ENCODE measurements around the gene IZUMO1. TPM values are rescaled to one million over a fixed set of nuclear protein-coding genes. Genes with fewer than 3 reads are reported as not detected.
A peak's percentile ranks its signal among the peaks of the same experiment; 100 is the strongest.
"Not testable (repeated sequence)": the region's sequence is repeated elsewhere in the genome, so short reads cannot be mapped to it uniquely, and the experiment has no call there.

Gene IZUMO1
- total and polyA plus RNA-seq, 2 experiments from 2014 or later: not detected

- H3K9me2 ChIP-seq (ENCODE audit: insufficient read depth): no peaks in the 10 kb centered on the region
- no peaks in the 10 kb centered on the region for H3K9me3 ChIP-seq (ENCODE audit: low read depth)
- peak; percentile 43 for DNase-seq
- H2AFZ ChIP-seq: peak overlapping the region; percentile 70
- H3K27me3 ChIP-seq (replicated peaks; ENCODE audit: insufficient read depth): peaks cover 8% of the 10 kb centered on the region; the same call in 1 of the 2 replicates
- no peaks in the 10 kb centered on the region for H3K36me3 ChIP-seq (ENCODE audit: low read depth)
- H3K4me1 ChIP-seq (ENCODE audit: insufficient read depth): peaks cover 12% of the 10 kb centered on the region; the same call in 1 of the 2 replicates
- in situ Hi-C loops (cut with MboI): no loop called here
- peak overlapping the region; percentile 38 for H3K4me2 ChIP-seq (ENCODE audit: unreplicated experiment)
- H3K9ac ChIP-seq: 0 out of 2 replicates have a peak overlapping the region, but pooled peaks have one; percentile 9
- 7% methylated on average over 27 to 34 of the region's 34 CpGs for WGBS, 2 experiments (ENCODE audit: low coverage in 1 of 2, low lambda C conversion rate in 2 of 2, missing lambda C conversion rate in 2 of 2)
- H3K27ac ChIP-seq: no peak overlapping the region
- H3K4me3 ChIP-seq: peak overlapping the region; percentile 63
- peaks cover 5% of the 10 kb centered on the region; the same call in 1 of the 2 replicates for H3F3A ChIP-seq (ENCODE audit: insufficient read depth)
- H4K20me1 ChIP-seq (ENCODE audit: insufficient read depth): no peaks in the 10 kb centered on the region
- TF ChIP-seq EZH2 (IDR thresholded peaks at IDR 0.05; ENCODE audit: insufficient read depth, poor library complexity, severe bottlenecking): no peak
- H3K79me2 ChIP-seq (ENCODE audit: insufficient read depth): no peaks in the 10 kb centered on the region
Observed at GRCh38 chr19:48696353-48697010, 50.2 kb downstream of the IZUMO1 start.

GRCh38 chr19:48695743-48696352 is 50.9 kb downstream of the IZUMO1 start, which contains the start of gene FUT2:
FUT2 (plus strand) TSS chr19:48695971; CDS start chr19:48702957, 6,986 bp downstream.
- in situ Hi-C loops (cut with MboI): no loop called here
- no peak for DNase-seq
- H3K4me3 ChIP-seq: peak within 1 kb of the TSS; percentile 63
- WGBS, 2 experiments (ENCODE audit: low coverage in 1 of 2, low lambda C conversion rate in 2 of 2, missing lambda C conversion rate in 2 of 2): 47 to 52% methylated on average over 16 of the region's 16 CpGs
- no peaks in the 10 kb centered on the region for H3K9me3 ChIP-seq (ENCODE audit: low read depth)
- H2AFZ ChIP-seq: peak within 1 kb of the TSS; percentile 70
- H3K27ac ChIP-seq: no peak within 1 kb of the TSS
- TF ChIP-seq EZH2 (IDR thresholded peaks at IDR 0.05; ENCODE audit: insufficient read depth, poor library complexity, severe bottlenecking) (no peak), EZH2phosphoT487 (IDR thresholded peaks at IDR 0.05; ENCODE audit: insufficient read depth, low read depth) (no peak)
- peaks cover 5% of the 10 kb centered on the region; the same call in 1 of the 2 replicates for H3F3A ChIP-seq (ENCODE audit: insufficient read depth)
- 0 out of 2 replicates have a peak within 1 kb of the TSS, but pooled peaks have one; percentile 9 for H3K9ac ChIP-seq
- no peaks in the 10 kb centered on the region for H3K79me2 ChIP-seq (ENCODE audit: insufficient read depth)
- H4K20me1 ChIP-seq (ENCODE audit: insufficient read depth): no peaks in the 10 kb centered on the region
- H3K4me1 ChIP-seq (ENCODE audit: insufficient read depth): peaks cover 12% of the 10 kb centered on the region; the same call in 1 of the 2 replicates
- peak within 1 kb of the TSS; percentile 38 for H3K4me2 ChIP-seq (ENCODE audit: unreplicated experiment)
- no peaks in the 10 kb centered on the region for H3K36me3 ChIP-seq (ENCODE audit: low read depth)
- H3K9me2 ChIP-seq (ENCODE audit: insufficient read depth): no peaks in the 10 kb centered on the region
- H3K27me3 ChIP-seq (replicated peaks; ENCODE audit: insufficient read depth): peaks cover 8% of the 10 kb centered on the region; the same call in 1 of the 2 replicates

GRCh38 chr19:48693629-48694028 is 53.1 kb downstream of the IZUMO1 start:
- H3K36me3 ChIP-seq (ENCODE audit: low read depth); H3K27me3 ChIP-seq (replicated peaks; ENCODE audit: insufficient read depth); in situ Hi-C loops (cut with MboI); H3K9ac ChIP-seq; H3K9me2 ChIP-seq (ENCODE audit: insufficient read depth); H3K79me2 ChIP-seq (ENCODE audit: insufficient read depth); H4K20me1 ChIP-seq (ENCODE audit: insufficient read depth); H3K4me3 ChIP-seq; H2AFZ ChIP-seq; H3K4me2 ChIP-seq (ENCODE audit: unreplicated experiment); DNase-seq; H3F3A ChIP-seq (ENCODE audit: insufficient read depth); H3K9me3 ChIP-seq (ENCODE audit: low read depth); H3K27ac ChIP-seq: not testable (repeated sequence)
- H3K4me1 ChIP-seq (ENCODE audit: insufficient read depth): peaks cover 12% of the 10 kb centered on the region; the same call in 1 of the 2 replicates
- 73 to 74% methylated on average over 9 of the region's 9 CpGs for WGBS, 2 experiments (ENCODE audit: low coverage in 1 of 2, low lambda C conversion rate in 2 of 2, missing lambda C conversion rate in 2 of 2)

Small RNA genes lying within 50 kb of the gene (small RNA-seq; reads per million reads assigned to genes)
- not detected for gene RNU6-317P (ENCODE audit: low read depth, low replicate concordance)

Other genes with a start within 250 kb of the IZUMO1 start
- 0.22 TPM in 1 of 2 replicates, not detected in the other for gene LMTK3, start 235.1 kb downstream of the IZUMO1 start, total RNA-seq (2014; rRNA removed; shearing (Covaris generic))
- gene LMTK3, start 235.1 kb downstream of the IZUMO1 start, polyA plus RNA-seq (2016; fragmentation: Nextera tagmentation; extraction: Ambion mirVana): not detected in 2 replicates
- gene SULT2B1, start 194.7 kb downstream of the IZUMO1 start, total RNA-seq (2014; rRNA removed; shearing (Covaris generic)): not detected in 2 replicates
- gene SULT2B1, start 194.7 kb downstream of the IZUMO1 start, polyA plus RNA-seq (2016; fragmentation: Nextera tagmentation; extraction: Ambion mirVana): not detected in 2 replicates
- gene SPACA4, start 140.2 kb downstream of the IZUMO1 start, total RNA-seq (2014; rRNA removed; shearing (Covaris generic)): not detected in 2 replicates
- not detected in 2 replicates for gene SPACA4, start 140.2 kb downstream of the IZUMO1 start, polyA plus RNA-seq (2016; fragmentation: Nextera tagmentation; extraction: Ambion mirVana)
- gene FAM83E, start 131.8 kb downstream of the IZUMO1 start, total RNA-seq (2014; rRNA removed; shearing (Covaris generic)): not detected in 2 replicates
- gene FAM83E, start 131.8 kb downstream of the IZUMO1 start, polyA plus RNA-seq (2016; fragmentation: Nextera tagmentation; extraction: Ambion mirVana): not detected in 2 replicates
- gene RPL18, start 127.7 kb downstream of the IZUMO1 start, total RNA-seq (2014; rRNA removed; shearing (Covaris generic)): 1,266 and 1,345 TPM in 2 replicates
- gene RPL18, start 127.7 kb downstream of the IZUMO1 start, polyA plus RNA-seq (2016; fragmentation: Nextera tagmentation; extraction: Ambion mirVana): 659 and 663 TPM in 2 replicates
- gene SPHK2, start 127.4 kb downstream of the IZUMO1 start, total RNA-seq (2014; rRNA removed; shearing (Covaris generic)): 5.2 and 7.2 TPM in 2 replicates
- gene SPHK2, start 127.4 kb downstream of the IZUMO1 start, polyA plus RNA-seq (2016; fragmentation: Nextera tagmentation; extraction: Ambion mirVana): 9.9 and 11.4 TPM in 2 replicates
- 5.9 and 6.7 TPM in 2 replicates for gene DBP, start 109.5 kb downstream of the IZUMO1 start, total RNA-seq (2014; rRNA removed; shearing (Covaris generic))
- gene DBP, start 109.5 kb downstream of the IZUMO1 start, polyA plus RNA-seq (2016; fragmentation: Nextera tagmentation; extraction: Ambion mirVana): 3.3 and 3.7 TPM in 2 replicates
- 1.1 and 1.6 TPM in 2 replicates for gene CA11, start 100.7 kb downstream of the IZUMO1 start, total RNA-seq (2014; rRNA removed; shearing (Covaris generic))
- 2.7 and 3.5 TPM in 2 replicates for gene CA11, start 100.7 kb downstream of the IZUMO1 start, polyA plus RNA-seq (2016; fragmentation: Nextera tagmentation; extraction: Ambion mirVana)
- gene NTN5, start 73.9 kb downstream of the IZUMO1 start, total RNA-seq (2014; rRNA removed; shearing (Covaris generic)): 0.32 TPM in 1 of 2 replicates, not detected in the other
- gene NTN5, start 73.9 kb downstream of the IZUMO1 start, polyA plus RNA-seq (2016; fragmentation: Nextera tagmentation; extraction: Ambion mirVana): not detected in 2 replicates
- gene FUT2, start 50.9 kb downstream of the IZUMO1 start, total RNA-seq (2014; rRNA removed; shearing (Covaris generic)): not detected in 2 replicates
- gene FUT2, start 50.9 kb downstream of the IZUMO1 start, polyA plus RNA-seq (2016; fragmentation: Nextera tagmentation; extraction: Ambion mirVana): 0.24 and 0.25 TPM in 2 replicates
- 0.22 TPM in 1 of 2 replicates, not detected in the other for gene MAMSTR, start 27.2 kb downstream of the IZUMO1 start, total RNA-seq (2014; rRNA removed; shearing (Covaris generic))
- 2.7 and 3.1 TPM in 2 replicates for gene MAMSTR, start 27.2 kb downstream of the IZUMO1 start, polyA plus RNA-seq (2016; fragmentation: Nextera tagmentation; extraction: Ambion mirVana)
- not detected in 2 replicates for gene RASIP1, start 6.3 kb downstream of the IZUMO1 start, total RNA-seq (2014; rRNA removed; shearing (Covaris generic))
- gene RASIP1, start 6.3 kb downstream of the IZUMO1 start, polyA plus RNA-seq (2016; fragmentation: Nextera tagmentation; extraction: Ambion mirVana): 0.09 and 0.44 TPM in 2 replicates
- gene FUT1, start 5.7 kb upstream of the IZUMO1 start, total RNA-seq (2014; rRNA removed; shearing (Covaris generic)): not detected in 2 replicates
- not detected in 2 replicates for gene FUT1, start 5.7 kb upstream of the IZUMO1 start, polyA plus RNA-seq (2016; fragmentation: Nextera tagmentation; extraction: Ambion mirVana)
- not detected in 2 replicates for gene FGF21, start 8.6 kb upstream of the IZUMO1 start, total RNA-seq (2014; rRNA removed; shearing (Covaris generic))
- not detected in 2 replicates for gene FGF21, start 8.6 kb upstream of the IZUMO1 start, polyA plus RNA-seq (2016; fragmentation: Nextera tagmentation; extraction: Ambion mirVana)
- 29.7 and 34.7 TPM in 2 replicates for gene BCAT2, start 64.1 kb upstream of the IZUMO1 start, total RNA-seq (2014; rRNA removed; shearing (Covaris generic))
- 48.5 and 51.2 TPM in 2 replicates for gene BCAT2, start 64.1 kb upstream of the IZUMO1 start, polyA plus RNA-seq (2016; fragmentation: Nextera tagmentation; extraction: Ambion mirVana)
- 2.6 and 3.9 TPM in 2 replicates for gene HSD17B14, start 89.6 kb upstream of the IZUMO1 start, total RNA-seq (2014; rRNA removed; shearing (Covaris generic))
- gene HSD17B14, start 89.6 kb upstream of the IZUMO1 start, polyA plus RNA-seq (2016; fragmentation: Nextera tagmentation; extraction: Ambion mirVana): 3.7 and 4.4 TPM in 2 replicates
- gene PLEKHA4, start 121.7 kb upstream of the IZUMO1 start, total RNA-seq (2014; rRNA removed; shearing (Covaris generic)): 12.3 and 14.2 TPM in 2 replicates
- 16.6 and 19.4 TPM in 2 replicates for gene PLEKHA4, start 121.7 kb upstream of the IZUMO1 start, polyA plus RNA-seq (2016; fragmentation: Nextera tagmentation; extraction: Ambion mirVana)
- 63.8 and 71.3 TPM in 2 replicates for gene PPP1R15A, start 125.5 kb upstream of the IZUMO1 start, total RNA-seq (2014; rRNA removed; shearing (Covaris generic))
- gene PPP1R15A, start 125.5 kb upstream of the IZUMO1 start, polyA plus RNA-seq (2016; fragmentation: Nextera tagmentation; extraction: Ambion mirVana): 78.9 and 83.0 TPM in 2 replicates
- gene TULP2, start 151.8 kb upstream of the IZUMO1 start, total RNA-seq (2014; rRNA removed; shearing (Covaris generic)): not detected in 2 replicates
- not detected in 2 replicates for gene TULP2, start 151.8 kb upstream of the IZUMO1 start, polyA plus RNA-seq (2016; fragmentation: Nextera tagmentation; extraction: Ambion mirVana)
- gene NUCB1, start 153.4 kb upstream of the IZUMO1 start, total RNA-seq (2014; rRNA removed; shearing (Covaris generic)): 362 and 401 TPM in 2 replicates
- gene NUCB1, start 153.4 kb upstream of the IZUMO1 start, polyA plus RNA-seq (2016; fragmentation: Nextera tagmentation; extraction: Ambion mirVana): 412 and 438 TPM in 2 replicates
- not detected in 2 replicates for gene DHDH, start 186.8 kb upstream of the IZUMO1 start, total RNA-seq (2014; rRNA removed; shearing (Covaris generic))
- not detected in 2 replicates for gene DHDH, start 186.8 kb upstream of the IZUMO1 start, polyA plus RNA-seq (2016; fragmentation: Nextera tagmentation; extraction: Ambion mirVana)
- 106 and 119 TPM in 2 replicates for gene BAX, start 208.0 kb upstream of the IZUMO1 start, total RNA-seq (2014; rRNA removed; shearing (Covaris generic))
- gene BAX, start 208.0 kb upstream of the IZUMO1 start, polyA plus RNA-seq (2016; fragmentation: Nextera tagmentation; extraction: Ambion mirVana): 92.7 and 97.3 TPM in 2 replicates
- gene FTL, start 218.4 kb upstream of the IZUMO1 start, total RNA-seq (2014; rRNA removed; shearing (Covaris generic)): 2,276 and 2,848 TPM in 2 replicates
- gene FTL, start 218.4 kb upstream of the IZUMO1 start, polyA plus RNA-seq (2016; fragmentation: Nextera tagmentation; extraction: Ambion mirVana): 8,171 and 8,242 TPM in 2 replicates
- 78.4 and 80.1 TPM in 2 replicates for gene GYS1, start 246.4 kb upstream of the IZUMO1 start, total RNA-seq (2014; rRNA removed; shearing (Covaris generic))
- 85.6 and 92.6 TPM in 2 replicates for gene GYS1, start 246.4 kb upstream of the IZUMO1 start, polyA plus RNA-seq (2016; fragmentation: Nextera tagmentation; extraction: Ambion mirVana)
- 177 TPM in 2 replicates for gene RUVBL2, start 247.0 kb upstream of the IZUMO1 start, total RNA-seq (2014; rRNA removed; shearing (Covaris generic))
- 129 and 130 TPM in 2 replicates for gene RUVBL2, start 247.0 kb upstream of the IZUMO1 start, polyA plus RNA-seq (2016; fragmentation: Nextera tagmentation; extraction: Ambion mirVana)

All from GM23248 (cell line).